SJSA1 (cell line): ENCODE results near the gene IFT80. TPM values are rescaled to one million over a fixed set of nuclear protein-coding genes. Genes with fewer than 3 reads are reported as not detected.
"Not testable (repeated sequence)": the region's sequence is repeated elsewhere in the genome, so short reads cannot be mapped to it uniquely, and the experiment has no call there.

Source experiments
- DNase-seq, 2 experiments: peaks; one replicate each; pipeline ENCODE4 v3.0.0-alpha.2; 2015 to 2020; ENCODE audit warnings: low spot score in 2 of 2, low read depth in 1 of 2
- H3K27ac ChIP-seq: fragments of 250-450 bp; sonication (Bioruptor Pico); 2 replicates; pipeline ENCODE4 v1.5.1; 2020; ENCODE audit warnings: mild to moderate bottlenecking, moderate library complexity
- H3K27me3 ChIP-seq: fragments of 250-450 bp; sonication (Bioruptor Pico); replicated peaks from 2 replicates; pipeline ENCODE4 v1.5.1; 2020; ENCODE audit warnings: mild to moderate bottlenecking, moderate library complexity
- H3K36me3 ChIP-seq: fragments of 250-450 bp; sonication (Bioruptor Pico); 2 replicates; pipeline ENCODE4 v1.5.1; 2020; ENCODE audit warnings: mild to moderate bottlenecking
- H3K4me1 ChIP-seq: fragments of 250-450 bp; sonication (Bioruptor Pico); replicated peaks from 2 replicates; pipeline ENCODE4 v1.6.1; 2021; ENCODE audit warnings: mild to moderate bottlenecking
- H3K4me3 ChIP-seq: fragments of 250-450 bp; sonication (Bioruptor Pico); 2 replicates; pipeline ENCODE4 v1.5.1; 2020; ENCODE audit warnings: mild to moderate bottlenecking
- H3K9me3 ChIP-seq: fragments of 250-450 bp; sonication (Bioruptor Pico); replicated peaks from 2 replicates; pipeline ENCODE4 v1.5.1; 2020; ENCODE audit warnings: mild to moderate bottlenecking
- total RNA-seq: library from RNA; depleted of rRNA; stranded (reverse); fragments of >200 nt; shearing (Covaris generic); gene quantifications from 2 replicates; pipeline ENCODE4 v1.2.3, GENCODE V29; 2014

IFT80 gene
- total RNA-seq, 1 experiment from 2014 or later = 26.9 TPM

DNA sequence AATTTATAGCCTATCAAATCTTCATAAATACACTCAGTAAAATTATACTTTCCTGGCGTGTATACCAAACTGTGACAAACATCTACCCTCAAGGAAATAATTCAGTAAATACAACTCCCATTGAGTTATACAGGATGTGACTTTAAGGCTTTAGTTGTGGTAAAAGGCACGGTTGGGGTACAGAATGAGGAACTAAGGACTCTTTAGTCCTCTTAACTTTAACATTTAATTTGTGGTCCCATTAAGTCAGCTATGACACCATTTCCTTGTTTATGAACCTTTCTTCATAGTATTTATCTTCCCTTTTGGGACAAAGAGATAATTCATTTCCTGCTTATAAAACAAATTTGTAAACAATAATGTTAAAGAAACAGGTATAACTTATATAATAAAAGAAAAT, 30.2 kb downstream of the IFT80 start:
- H3K27me3 ChIP-seq = no peaks in the 10 kb centered on the region
- no peak for DNase-seq
- peaks cover 10% of the 10 kb centered on the region for H3K4me1 ChIP-seq
- no peaks in the 10 kb centered on the region for H3K9me3 ChIP-seq
- H3K4me3 ChIP-seq = no peak overlapping the region
- H3K27ac ChIP-seq = no peak overlapping the region
- H3K36me3 ChIP-seq = 0 out of 2 replicates have a peak, but pooled peaks cover 2% of the 10 kb centered on the region

GRCh38 chr3:160365869-160366522, 33.0 kb downstream of the IFT80 start:
- no peak for DNase-seq
- Histone ChIP-seq H3K27me3 (no peaks in the 10 kb centered on the region), H3K4me3 (no peak overlapping the region), H3K4me1 (no peaks in the 10 kb centered on the region), H3K27ac (no peak overlapping the region), H3K36me3 (no peaks in the 10 kb centered on the region), H3K9me3 (no peaks in the 10 kb centered on the region)

DNA sequence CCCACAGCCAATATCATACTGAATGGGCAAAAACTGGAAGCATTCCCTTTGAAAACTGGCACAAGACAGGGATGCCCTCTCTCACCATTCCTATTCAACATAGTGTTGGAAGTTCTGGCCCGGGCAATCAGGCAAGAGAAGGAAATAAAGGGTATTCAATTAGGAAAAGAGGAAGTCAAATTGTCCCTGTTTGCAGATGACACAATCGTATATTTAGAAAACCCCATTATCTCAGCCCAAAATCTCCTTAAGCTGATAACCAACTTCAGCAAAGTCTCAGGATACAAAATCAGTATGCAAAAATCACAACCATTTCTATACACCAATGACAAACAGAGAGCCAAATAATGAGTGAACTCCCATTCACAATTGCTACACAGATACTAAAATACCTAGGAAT, 36.1 kb downstream of the IFT80 start:
- H3K27me3 ChIP-seq, H3K4me1 ChIP-seq, DNase-seq, H3K4me3 ChIP-seq, H3K27ac ChIP-seq, H3K9me3 ChIP-seq, H3K36me3 ChIP-seq: not testable (repeated sequence)

DNA sequence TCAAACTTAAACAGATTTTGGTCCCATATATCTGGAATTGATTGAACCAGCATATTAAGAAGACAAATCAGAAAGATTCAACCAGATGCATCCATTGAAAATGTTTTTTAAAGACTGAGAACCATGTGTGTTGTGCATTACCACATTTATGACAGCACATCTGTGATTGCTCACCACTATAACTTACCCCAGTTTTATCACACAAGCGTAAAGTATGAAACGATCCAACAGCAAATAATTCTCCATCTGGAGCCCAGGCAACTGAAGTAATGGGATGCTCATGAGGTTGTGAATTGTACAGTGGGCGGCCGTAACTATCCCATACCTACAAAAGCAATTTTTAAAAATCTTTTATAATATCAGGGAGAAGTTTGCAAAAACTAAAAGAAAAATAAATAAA, 43.2 kb downstream of the IFT80 start:
- Histone ChIP-seq H3K27me3 (no peaks in the 10 kb centered on the region), H3K4me3 (no peak overlapping the region), H3K4me1 (no peaks in the 10 kb centered on the region), H3K27ac (no peak overlapping the region), H3K36me3 (peaks cover 11% of the 10 kb centered on the region), H3K9me3 (no peaks in the 10 kb centered on the region)
- DNase-seq = no peak

GRCh38 chr3:160346511-160346910, 52.5 kb downstream of the IFT80 start:
- DNase-seq = no peak
- no peaks in the 10 kb centered on the region for H3K27me3 ChIP-seq
- no peak overlapping the region for H3K27ac ChIP-seq

DNA sequence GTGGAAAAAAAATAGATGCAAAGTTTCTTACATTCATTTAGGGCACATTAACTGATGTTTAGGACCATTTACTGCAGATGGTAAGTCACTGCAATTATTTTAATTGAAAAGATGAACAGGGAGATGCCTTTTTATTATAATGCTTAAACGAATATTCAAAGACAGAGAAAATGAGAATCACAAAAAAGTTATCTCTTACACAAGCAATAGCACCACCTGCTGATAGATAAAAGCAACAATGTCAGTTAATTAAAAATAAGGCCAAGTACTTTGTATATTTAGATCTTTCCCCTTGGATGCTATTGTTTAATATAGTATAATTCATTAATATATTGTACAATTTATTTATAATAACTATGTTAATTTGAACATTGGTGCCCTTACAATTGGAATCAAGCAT, 55.9 kb downstream of the IFT80 start:
- Histone ChIP-seq H3K9me3 (no peaks in the 10 kb centered on the region), H3K36me3 (no peaks in the 10 kb centered on the region), H3K4me3 (no peak overlapping the region), H3K4me1 (no peaks in the 10 kb centered on the region), H3K27ac (no peak overlapping the region), H3K27me3 (no peaks in the 10 kb centered on the region)
- no peak for DNase-seq

More at GRCh38 chr3:160346511-160346910, 52.5 kb downstream of the IFT80 start:
- Histone ChIP-seq H3K9me3 (no peaks in the 10 kb centered on the region), H3K36me3 (no peaks in the 10 kb centered on the region), H3K4me3 (no peak overlapping the region), H3K4me1 (no peaks in the 10 kb centered on the region)

- Histone ChIP-seq H3K36me3 (no peaks in the 10 kb centered on the region), H3K4me1 (no peaks in the 10 kb centered on the region), H3K4me3 (no peak overlapping the region), H3K27me3 (no peaks in the 10 kb centered on the region), H3K27ac (no peak overlapping the region), H3K9me3 (no peaks in the 10 kb centered on the region)
- no peak for DNase-seq
These were observed 58.7 kb downstream of the IFT80 start for GRCh38 chr3:160340351-160340750.

GRCh38 chr3:160331127-160331937, 67.7 kb downstream of the IFT80 start:
- H3K4me1 ChIP-seq = peaks cover 19% of the 10 kb centered on the region
- H3K36me3 ChIP-seq = no peaks in the 10 kb centered on the region; the same call in 1 of the 2 replicates
- no peaks in the 10 kb centered on the region for H3K27me3 ChIP-seq
- H3K4me3 ChIP-seq = no peak overlapping the region
- DNase-seq = peak in 1 of 2 experiments; percentile 37
- no peaks in the 10 kb centered on the region for H3K9me3 ChIP-seq
- peak overlapping the region; percentile 73 for H3K27ac ChIP-seq

DNA sequence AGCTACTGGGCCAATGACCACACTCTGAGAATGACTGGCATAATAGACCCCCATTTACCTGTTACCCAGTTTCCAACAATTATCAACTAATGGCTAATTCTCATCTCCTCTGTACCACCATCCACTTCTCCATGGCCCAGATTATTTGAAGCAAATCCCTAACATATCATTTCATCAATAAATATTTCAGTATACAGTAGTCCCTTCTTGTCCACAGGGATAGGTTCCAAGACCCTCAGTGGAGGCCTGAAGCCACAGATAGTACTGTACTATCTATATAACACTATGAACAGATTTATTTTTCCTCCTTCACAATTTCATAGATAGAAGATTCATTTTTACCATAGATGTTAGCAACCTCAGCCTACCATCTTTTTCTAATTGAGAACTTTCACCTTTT, 68.3 kb downstream of the IFT80 start:
- H3K27ac ChIP-seq = peak overlapping the region; percentile 73
- H3K4me1 ChIP-seq = peaks cover 19% of the 10 kb centered on the region
- no peaks in the 10 kb centered on the region for H3K27me3 ChIP-seq
- no peaks in the 10 kb centered on the region; the same call in 1 of the 2 replicates for H3K36me3 ChIP-seq
- H3K9me3 ChIP-seq = no peaks in the 10 kb centered on the region
- H3K4me3 ChIP-seq = no peak overlapping the region
- DNase-seq = no peak

- peaks cover 19% of the 10 kb centered on the region for H3K4me1 ChIP-seq
- no peak overlapping the region for H3K4me3 ChIP-seq
- H3K9me3 ChIP-seq = no peaks in the 10 kb centered on the region
- no peaks in the 10 kb centered on the region for H3K27me3 ChIP-seq
- H3K27ac ChIP-seq = no peak overlapping the region
- H3K36me3 ChIP-seq = no peaks in the 10 kb centered on the region; the same call in 1 of the 2 replicates
- no peak for DNase-seq
These were observed 68.9 kb downstream of the IFT80 start for GRCh38 chr3:160330109-160330508.

DNA sequence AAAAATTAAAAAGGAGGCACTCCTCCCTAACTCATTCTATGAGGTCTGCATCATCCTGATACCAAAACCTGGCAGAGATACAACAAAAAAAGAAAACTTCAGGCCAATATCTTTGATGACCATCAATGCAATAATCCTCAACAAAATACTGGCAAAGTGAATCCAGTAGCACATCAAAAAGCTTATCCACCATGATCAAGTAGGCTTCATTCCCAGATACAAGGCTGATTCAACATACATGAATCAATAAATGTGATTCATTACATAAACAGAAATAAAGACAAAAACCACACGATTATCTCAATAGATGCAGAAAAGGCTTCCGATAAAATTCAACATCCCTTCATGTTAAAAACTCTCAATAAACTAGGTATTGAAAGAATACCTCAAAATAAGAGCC, 72.7 kb downstream of the IFT80 start:
- not testable (repeated sequence) for H3K27ac ChIP-seq, H3K9me3 ChIP-seq, H3K36me3 ChIP-seq, H3K4me1 ChIP-seq, H3K27me3 ChIP-seq, DNase-seq, H3K4me3 ChIP-seq

GRCh38 chr3:160321821-160322220, 77.2 kb downstream of the IFT80 start:
- not testable (repeated sequence) for H3K9me3 ChIP-seq, H3K27ac ChIP-seq, H3K4me3 ChIP-seq, DNase-seq, H3K4me1 ChIP-seq, H3K27me3 ChIP-seq, H3K36me3 ChIP-seq

- no peak for DNase-seq
These were observed 79.7 kb downstream of the IFT80 start for GRCh38 chr3:160319322-160319721.

DNA sequence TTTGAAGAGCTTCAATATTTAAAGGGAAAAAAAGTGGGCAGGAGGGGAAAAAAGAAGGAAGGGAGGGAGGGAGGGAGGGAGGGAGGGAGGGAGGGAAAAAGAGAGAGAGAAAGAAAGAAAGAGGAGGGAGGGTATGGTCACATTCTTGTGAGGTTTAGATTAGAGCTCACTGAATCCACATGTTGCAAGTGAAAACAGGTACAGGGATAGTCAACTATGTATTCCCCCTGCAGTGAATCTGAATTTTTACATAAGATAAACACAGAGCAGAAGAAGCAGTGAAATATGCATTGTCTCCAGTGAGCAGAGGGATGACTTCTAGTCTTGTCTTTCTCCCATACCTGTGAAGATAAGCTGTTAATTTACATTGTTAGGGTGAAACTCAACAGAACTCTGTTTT, 84.0 kb downstream of the IFT80 start:
- DNase-seq = no peak
- no peaks in the 10 kb centered on the region for H3K9me3 ChIP-seq
- peaks cover 6% of the 10 kb centered on the region for H3K36me3 ChIP-seq
- H3K27ac ChIP-seq = no peak overlapping the region
- H3K27me3 ChIP-seq = no peaks in the 10 kb centered on the region
- no peaks in the 10 kb centered on the region for H3K4me1 ChIP-seq
- H3K4me3 ChIP-seq = no peak overlapping the region

More at GRCh38 chr3:160319322-160319721, 79.7 kb downstream of the IFT80 start:
- Histone ChIP-seq H3K4me1 (no peaks in the 10 kb centered on the region), H3K36me3 (peaks cover 6% of the 10 kb centered on the region), H3K27me3 (no peaks in the 10 kb centered on the region), H3K27ac (no peak overlapping the region), H3K4me3 (no peak overlapping the region), H3K9me3 (no peaks in the 10 kb centered on the region)
